GM21619 (cell line): ENCODE data around the gene TRIM58.

Experiments used
- ATAC-seq: cut with Tn5 transposase; IDR thresholded peaks from one replicate; pipeline ENCODE4 v1.9.1; 2021; ENCODE audit not compliant: unreplicated experiment

The TRIM58 gene

GRCh38 chr1:247884797-247885413 is 27.9 kb downstream of the TRIM58 start:
- ATAC-seq = no peak

- no peak for ATAC-seq
Measured at GRCh38 chr1:247895163-247895637, 38.2 kb downstream of the TRIM58 start, which contains the start of gene OR2W3. OR2W3 (plus strand) TSS chr1:247895587; CDS start chr1:247895587, 0 bp downstream.

GRCh38 chr1:247895976-247896375 is 39.0 kb downstream of the TRIM58 start:
- ATAC-seq = no peak

GRCh38 chr1:247904122-247904521 is 47.1 kb downstream of the TRIM58 start:
- no peak for ATAC-seq

- no peak for ATAC-seq
Measured at GRCh38 chr1:247905181-247905580, 48.2 kb downstream of the TRIM58 start.

- no peak for ATAC-seq
Measured at GRCh38 chr1:247905910-247906503, 49.0 kb downstream of the TRIM58 start.

- ATAC-seq = no peak
Measured at GRCh38 chr1:247906504-247907047, 49.6 kb downstream of the TRIM58 start.

- ATAC-seq = no peak
Measured at GRCh38 chr1:247908766-247909165, 51.8 kb downstream of the TRIM58 start.

- no peak for ATAC-seq
Measured at GRCh38 chr1:247913786-247914185, 56.8 kb downstream of the TRIM58 start.

- no peak for ATAC-seq
Measured at GRCh38 chr1:247914941-247915662, 58.1 kb downstream of the TRIM58 start.

- ATAC-seq = no peak
Measured at GRCh38 chr1:247919952-247920351, 63.0 kb downstream of the TRIM58 start, which contains the start of gene OR2T8. OR2T8 (plus strand) TSS chr1:247920252; CDS start chr1:247921018, 766 bp downstream.

GRCh38 chr1:247923941-247924340 is 67.0 kb downstream of the TRIM58 start:
- ATAC-seq = no peak

GRCh38 chr1:247924868-247925267 is 67.9 kb downstream of the TRIM58 start, which contains the start of gene OR2AJ1:
OR2AJ1 (plus strand) TSS chr1:247924889; CDS start chr1:247933769, 8,880 bp downstream.
- no peak for ATAC-seq
